DMS153 treated with DMSO at 0.1 percent for 48 hours (cell line): ENCODE measurements around the gene SRSF2.
"Not testable (repeated sequence)": the region's sequence is repeated elsewhere in the genome, so short reads cannot be mapped to it uniquely, and the experiment has no call there.

Source experiments
- DNase-seq: peaks from one replicate; lab custom pipeline; 2025; ENCODE audit not compliant: unreplicated experiment; lab: John Stamatoyannopoulos, UW

SRSF2 gene

DNA sequence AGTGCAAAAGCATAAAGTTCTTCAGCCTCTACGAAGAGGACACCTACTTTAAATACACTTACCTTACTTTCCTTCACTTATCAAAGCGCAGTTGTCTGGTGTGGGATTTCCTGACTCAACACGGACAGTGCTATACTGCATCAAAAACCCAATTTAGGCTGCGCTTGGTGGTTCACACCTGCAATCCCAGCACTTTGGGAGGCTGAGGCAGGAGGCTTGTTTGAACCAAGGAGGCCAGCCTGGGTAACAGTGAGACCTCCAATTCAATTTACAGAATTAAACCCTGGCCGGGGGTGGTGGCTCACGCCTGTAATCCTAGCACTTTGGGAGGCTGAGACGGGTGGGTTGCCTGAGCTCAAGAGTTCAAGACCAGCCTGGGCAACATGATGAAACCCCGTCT is 14.9 kb downstream of the SRSF2 start:
- no peak for DNase-seq

- no peak for DNase-seq
Measured at GRCh38 chr17:76721463-76721862, 15.7 kb downstream of the SRSF2 start.

DNA sequence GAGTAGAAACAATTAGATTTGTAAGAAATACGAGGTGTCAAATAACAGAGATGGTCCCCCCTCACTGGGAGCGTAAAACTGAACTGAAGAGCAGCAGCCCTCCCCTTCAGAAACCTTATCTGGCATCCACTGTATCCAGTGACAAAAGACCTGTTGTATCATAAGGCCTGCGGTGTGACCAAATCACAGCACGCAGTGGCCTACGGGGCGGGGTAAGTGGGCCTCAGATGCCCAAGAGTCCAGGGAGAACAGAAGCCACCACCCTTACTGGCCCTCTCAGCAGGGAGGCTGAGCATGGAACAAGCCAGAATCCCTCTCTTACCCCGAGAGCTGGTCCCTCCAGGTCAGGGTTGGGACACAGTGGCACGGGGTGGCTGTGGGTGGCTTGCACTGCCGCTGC is 16.2 kb downstream of the SRSF2 start:
- DNase-seq: no peak

DNA sequence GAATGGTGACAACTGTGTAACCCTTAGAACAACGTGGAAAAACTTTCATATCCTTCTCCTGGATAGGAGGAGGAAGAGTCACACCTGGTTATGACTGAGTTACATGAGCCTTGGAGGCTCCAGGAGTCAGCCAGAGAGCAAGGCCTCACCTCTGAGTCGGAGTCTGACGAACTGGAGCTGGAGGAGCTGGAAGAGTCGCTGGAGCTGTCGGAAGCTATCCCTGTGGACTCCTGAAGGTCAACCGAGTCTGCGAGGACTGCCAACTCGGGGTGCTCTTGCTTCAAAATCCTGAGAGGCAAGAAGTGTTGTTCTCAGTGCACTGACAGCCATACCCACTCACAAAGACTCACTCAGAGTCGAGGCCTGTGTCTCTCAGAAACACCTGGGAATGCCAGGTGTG is 16.9 kb downstream of the SRSF2 start:
- DNase-seq: no peak

DNA sequence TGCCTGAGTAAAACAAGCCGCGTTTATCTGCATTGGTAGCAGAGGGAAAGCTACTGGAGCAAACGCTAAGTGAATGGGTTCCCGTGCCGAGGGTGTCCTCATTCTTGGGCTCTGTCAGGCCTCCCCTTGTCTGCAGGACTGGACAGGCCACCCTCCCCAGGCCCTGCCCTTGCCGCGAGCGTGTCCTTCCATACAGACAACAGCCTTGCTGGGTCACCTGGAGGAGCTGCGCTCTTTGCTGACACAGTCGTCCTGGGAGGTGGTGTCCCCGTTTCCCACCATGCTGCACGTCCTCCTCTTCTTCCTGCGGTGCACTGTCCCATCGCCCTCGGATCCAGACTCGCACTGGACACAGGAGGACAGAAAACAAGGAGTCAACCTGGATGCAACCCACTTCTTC is 18.6 kb downstream of the SRSF2 start:
- DNase-seq: no peak

DNA sequence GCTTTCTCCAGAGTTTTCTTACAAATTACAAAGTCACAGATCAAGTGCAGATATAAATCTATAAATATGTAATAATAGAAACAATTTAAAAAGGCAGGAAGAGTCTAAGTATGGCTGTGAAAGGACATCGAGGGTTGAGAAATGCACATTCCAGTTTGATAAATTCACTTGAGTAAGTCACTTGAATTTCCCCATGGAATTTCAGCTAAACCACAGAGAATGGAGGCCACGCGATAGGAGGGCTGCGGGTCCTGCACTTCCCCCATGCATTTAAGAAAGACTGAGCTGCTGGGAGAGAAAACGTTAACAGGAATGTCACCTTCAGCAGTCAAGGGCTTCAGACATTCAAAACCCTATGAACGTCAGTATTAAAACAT is 20.3 kb downstream of the SRSF2 start:
- DNase-seq: no peak

DNA sequence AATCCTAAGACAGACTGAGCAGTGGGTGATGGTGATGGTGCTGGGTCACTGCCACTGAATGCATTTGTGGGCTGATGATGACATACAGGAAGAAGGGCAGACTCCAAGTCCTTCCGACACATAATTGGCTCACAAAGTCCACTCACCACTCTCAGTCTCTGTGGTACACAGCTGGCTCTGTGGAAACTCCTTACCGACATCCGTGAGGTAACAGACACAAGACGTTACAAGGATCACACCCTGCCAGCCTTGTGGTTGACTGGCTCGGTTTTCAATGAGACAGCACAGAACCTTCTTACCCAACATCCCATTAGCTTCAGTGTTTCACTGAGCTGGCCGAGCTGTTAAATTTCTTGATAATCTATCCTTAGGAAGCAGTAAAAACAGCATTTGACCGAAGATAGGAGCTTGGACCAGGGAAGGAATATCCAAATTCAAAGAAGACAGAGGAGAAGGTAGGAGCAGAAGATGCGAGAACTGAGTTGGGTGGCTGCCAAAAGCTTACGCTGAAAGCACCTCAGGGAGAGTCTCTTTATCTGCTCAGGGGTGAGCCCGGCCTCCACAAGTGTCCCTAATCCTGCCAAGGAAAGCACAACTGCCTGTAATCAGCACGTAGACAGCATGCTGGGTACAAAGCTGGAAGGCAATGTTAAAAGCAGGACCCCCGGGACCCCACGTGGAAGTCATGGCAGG is 20.8 kb downstream of the SRSF2 start:
- DNase-seq: no peak

DNA sequence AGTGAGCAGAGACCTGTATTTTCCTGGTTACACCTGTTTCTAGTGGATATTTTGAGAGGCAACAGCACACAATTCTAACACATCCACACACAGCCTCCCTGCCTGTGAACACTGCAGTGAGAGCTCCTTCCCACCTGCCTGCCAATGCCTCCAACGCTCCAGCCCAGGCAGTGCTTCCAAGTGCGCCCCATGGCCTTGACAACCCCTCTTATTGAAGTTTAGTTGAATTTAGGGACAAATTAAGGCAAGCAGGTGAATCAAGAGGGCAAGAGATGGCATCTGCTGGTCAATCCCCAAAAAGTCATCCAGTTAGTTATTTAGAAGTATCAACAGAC is 21.7 kb downstream of the SRSF2 start:
- DNase-seq: no peak

- DNase-seq: no peak
Measured at GRCh38 chr17:76714822-76715495, 22.2 kb downstream of the SRSF2 start.

- DNase-seq: no peak
Measured at GRCh38 chr17:76714336-76714735, 22.8 kb downstream of the SRSF2 start.

- DNase-seq: no peak
Measured at GRCh38 chr17:76713765-76714164, 23.4 kb downstream of the SRSF2 start.

- not testable (repeated sequence) for DNase-seq
Measured at GRCh38 chr17:76712321-76712720, 24.8 kb downstream of the SRSF2 start.

GRCh38 chr17:76710863-76711611 is 26.1 kb downstream of the SRSF2 start, which contains the start of gene MXRA7:
TSS of gene MXRA7 (minus strand) at chr17:76710965. CDS start at chr17:76710946, 19 bp downstream.
- DNase-seq: no peak

DNA sequence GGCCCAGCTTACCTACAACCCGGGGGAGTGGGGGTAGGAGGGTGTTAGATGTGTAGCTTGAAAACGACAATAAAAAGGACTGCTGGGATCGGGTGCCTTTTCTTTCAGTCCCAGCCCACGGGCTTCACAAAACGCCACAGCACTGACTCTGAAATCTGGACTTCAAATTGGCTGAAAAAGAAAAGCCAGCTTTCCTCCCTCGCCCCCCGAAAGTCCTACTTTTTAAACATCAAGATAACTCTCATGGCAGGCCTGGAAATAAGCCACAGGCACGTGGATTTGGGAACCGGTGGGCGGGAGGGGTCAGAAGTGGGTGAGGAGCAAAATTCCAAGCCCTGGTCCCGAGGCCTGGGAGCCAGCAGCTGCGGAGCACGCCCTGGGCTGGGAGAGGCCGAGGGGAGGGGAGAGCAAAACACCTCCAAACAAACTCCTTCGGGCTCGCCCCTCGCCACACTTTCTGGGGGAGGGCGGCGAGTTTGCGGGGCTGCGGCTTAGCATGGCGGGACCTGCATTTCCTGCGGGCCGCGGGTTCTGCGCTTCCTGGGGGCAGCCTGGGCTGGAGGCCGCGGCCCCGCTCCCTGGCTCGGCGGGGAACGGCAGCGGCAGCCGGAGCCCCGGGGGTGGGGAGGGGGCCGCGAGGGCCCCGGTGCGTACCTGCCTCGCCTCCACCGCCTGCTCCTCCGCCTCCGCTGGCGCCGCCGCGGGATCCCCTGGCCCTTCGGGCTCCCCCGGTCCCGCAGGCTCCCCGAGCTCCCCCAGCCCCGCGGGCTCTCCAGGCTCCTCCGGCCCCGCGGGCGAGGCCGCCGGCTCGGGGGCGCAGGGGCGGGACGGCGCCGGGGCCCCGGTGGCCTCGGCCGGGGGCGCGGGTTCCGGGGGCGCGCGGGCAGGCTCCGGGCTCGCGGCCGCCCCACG is 26.9 kb downstream of the SRSF2 start:
- not testable (repeated sequence) for DNase-seq

- DNase-seq: no peak
Measured at GRCh38 chr17:76709077-76709950, 27.8 kb downstream of the SRSF2 start.

GRCh38 chr17:76707985-76708807 is 28.9 kb downstream of the SRSF2 start:
- no peak for DNase-seq

DNA sequence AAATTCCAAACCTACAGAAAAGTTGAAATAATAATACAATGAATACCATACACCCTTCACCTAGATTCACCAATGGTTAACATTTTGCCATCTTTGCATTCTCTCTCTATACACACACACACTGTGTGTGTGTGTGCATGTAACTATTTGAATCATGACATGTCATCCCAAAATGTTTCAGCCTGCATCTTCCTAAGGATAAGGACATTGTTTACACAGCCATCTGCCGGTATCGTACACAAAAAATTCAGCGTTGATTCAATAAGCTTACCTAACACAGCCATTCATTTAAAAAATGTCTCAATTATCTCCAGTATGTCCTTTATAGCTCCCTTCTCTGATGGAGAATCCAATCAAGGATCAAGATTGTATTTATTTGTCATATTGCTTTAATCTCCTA is 30.3 kb downstream of the SRSF2 start:
- DNase-seq: no peak

GRCh38 chr17:76704805-76705204 is 32.3 kb downstream of the SRSF2 start:
- DNase-seq: no peak

- no peak for DNase-seq
Measured at GRCh38 chr17:76702941-76703637, 34.0 kb downstream of the SRSF2 start.
